ENCODE results near the gene PCDHGC3. TPM values are rescaled to one million over a fixed set of nuclear protein-coding genes. Genes with fewer than 3 reads are reported as not detected.

The PCDHGC3 gene
- total and polyA plus RNA-seq, 2 experiments from 2014 or later = 12.9 to 13.8 TPM

GRCh38 chr5:141527426-141527825, 51.7 kb downstream of the PCDHGC3 start:
- Histone ChIP-seq H3F3A (replicated peaks; ENCODE audit: low read depth) (peaks cover 9% of the 10 kb centered on the region; the same call in 1 of the 2 replicates), H3K4me1 (ENCODE audit: insufficient read depth) (peaks cover 11% of the 10 kb centered on the region), H3K4me3 (no peak overlapping the region), H3K27me3 (ENCODE audit: insufficient read depth) (no peaks in the 10 kb centered on the region), H2AFZ (no peak overlapping the region), H3K36me3 (ENCODE audit: insufficient read depth) (peaks cover 20% of the 10 kb centered on the region), H3K4me2 (no peak overlapping the region), H4K20me1 (replicated peaks; ENCODE audit: insufficient read depth) (no peaks in the 10 kb centered on the region), H3K79me2 (replicated peaks; ENCODE audit: insufficient read depth) (0 out of 2 replicates have a peak, but pooled peaks cover 6% of the 10 kb centered on the region), H3K9me2 (ENCODE audit: insufficient read depth) (no peaks in the 10 kb centered on the region), H3K27ac (ENCODE audit: low read depth) (no peak overlapping the region)
- TF ChIP-seq CTCF (conservative IDR thresholded peaks at IDR 0.05; ENCODE audit: low read depth in 2 of 2) (no peak), NANOG (IDR thresholded peaks at IDR 0.05; ENCODE audit: borderline replicate concordance) (no peak), ZNF114 (CRISPR knock-in tag; IDR thresholded peaks at IDR 0.05) (no peak), EZH2 (IDR thresholded peaks at IDR 0.05; ENCODE audit: low read depth, unreplicated experiment) (no peak), ZNF331 (CRISPR knock-in tag; IDR thresholded peaks at IDR 0.05; ENCODE audit: low read depth) (no peak), REST (IDR thresholded peaks at IDR 0.05; ENCODE audit: unreplicated experiment) (no peak), POLR2AphosphoS5 (IDR thresholded peaks at IDR 0.05; ENCODE audit: low read depth) (no peak), STAT1 (IDR thresholded peaks at IDR 0.05; ENCODE audit: unreplicated experiment) (no peak), JUNB (IDR thresholded peaks at IDR 0.05; ENCODE audit: unreplicated experiment) (no peak), CREB1 (CRISPR knock-in tag; IDR thresholded peaks at IDR 0.05; ENCODE audit: low read depth) (no peak), EZH2phosphoT487 (IDR thresholded peaks at IDR 0.05; ENCODE audit: unreplicated experiment) (no peak), ETS1 (IDR thresholded peaks at IDR 0.05) (no peak)
- TF ChIP-seq, protein P1, sequence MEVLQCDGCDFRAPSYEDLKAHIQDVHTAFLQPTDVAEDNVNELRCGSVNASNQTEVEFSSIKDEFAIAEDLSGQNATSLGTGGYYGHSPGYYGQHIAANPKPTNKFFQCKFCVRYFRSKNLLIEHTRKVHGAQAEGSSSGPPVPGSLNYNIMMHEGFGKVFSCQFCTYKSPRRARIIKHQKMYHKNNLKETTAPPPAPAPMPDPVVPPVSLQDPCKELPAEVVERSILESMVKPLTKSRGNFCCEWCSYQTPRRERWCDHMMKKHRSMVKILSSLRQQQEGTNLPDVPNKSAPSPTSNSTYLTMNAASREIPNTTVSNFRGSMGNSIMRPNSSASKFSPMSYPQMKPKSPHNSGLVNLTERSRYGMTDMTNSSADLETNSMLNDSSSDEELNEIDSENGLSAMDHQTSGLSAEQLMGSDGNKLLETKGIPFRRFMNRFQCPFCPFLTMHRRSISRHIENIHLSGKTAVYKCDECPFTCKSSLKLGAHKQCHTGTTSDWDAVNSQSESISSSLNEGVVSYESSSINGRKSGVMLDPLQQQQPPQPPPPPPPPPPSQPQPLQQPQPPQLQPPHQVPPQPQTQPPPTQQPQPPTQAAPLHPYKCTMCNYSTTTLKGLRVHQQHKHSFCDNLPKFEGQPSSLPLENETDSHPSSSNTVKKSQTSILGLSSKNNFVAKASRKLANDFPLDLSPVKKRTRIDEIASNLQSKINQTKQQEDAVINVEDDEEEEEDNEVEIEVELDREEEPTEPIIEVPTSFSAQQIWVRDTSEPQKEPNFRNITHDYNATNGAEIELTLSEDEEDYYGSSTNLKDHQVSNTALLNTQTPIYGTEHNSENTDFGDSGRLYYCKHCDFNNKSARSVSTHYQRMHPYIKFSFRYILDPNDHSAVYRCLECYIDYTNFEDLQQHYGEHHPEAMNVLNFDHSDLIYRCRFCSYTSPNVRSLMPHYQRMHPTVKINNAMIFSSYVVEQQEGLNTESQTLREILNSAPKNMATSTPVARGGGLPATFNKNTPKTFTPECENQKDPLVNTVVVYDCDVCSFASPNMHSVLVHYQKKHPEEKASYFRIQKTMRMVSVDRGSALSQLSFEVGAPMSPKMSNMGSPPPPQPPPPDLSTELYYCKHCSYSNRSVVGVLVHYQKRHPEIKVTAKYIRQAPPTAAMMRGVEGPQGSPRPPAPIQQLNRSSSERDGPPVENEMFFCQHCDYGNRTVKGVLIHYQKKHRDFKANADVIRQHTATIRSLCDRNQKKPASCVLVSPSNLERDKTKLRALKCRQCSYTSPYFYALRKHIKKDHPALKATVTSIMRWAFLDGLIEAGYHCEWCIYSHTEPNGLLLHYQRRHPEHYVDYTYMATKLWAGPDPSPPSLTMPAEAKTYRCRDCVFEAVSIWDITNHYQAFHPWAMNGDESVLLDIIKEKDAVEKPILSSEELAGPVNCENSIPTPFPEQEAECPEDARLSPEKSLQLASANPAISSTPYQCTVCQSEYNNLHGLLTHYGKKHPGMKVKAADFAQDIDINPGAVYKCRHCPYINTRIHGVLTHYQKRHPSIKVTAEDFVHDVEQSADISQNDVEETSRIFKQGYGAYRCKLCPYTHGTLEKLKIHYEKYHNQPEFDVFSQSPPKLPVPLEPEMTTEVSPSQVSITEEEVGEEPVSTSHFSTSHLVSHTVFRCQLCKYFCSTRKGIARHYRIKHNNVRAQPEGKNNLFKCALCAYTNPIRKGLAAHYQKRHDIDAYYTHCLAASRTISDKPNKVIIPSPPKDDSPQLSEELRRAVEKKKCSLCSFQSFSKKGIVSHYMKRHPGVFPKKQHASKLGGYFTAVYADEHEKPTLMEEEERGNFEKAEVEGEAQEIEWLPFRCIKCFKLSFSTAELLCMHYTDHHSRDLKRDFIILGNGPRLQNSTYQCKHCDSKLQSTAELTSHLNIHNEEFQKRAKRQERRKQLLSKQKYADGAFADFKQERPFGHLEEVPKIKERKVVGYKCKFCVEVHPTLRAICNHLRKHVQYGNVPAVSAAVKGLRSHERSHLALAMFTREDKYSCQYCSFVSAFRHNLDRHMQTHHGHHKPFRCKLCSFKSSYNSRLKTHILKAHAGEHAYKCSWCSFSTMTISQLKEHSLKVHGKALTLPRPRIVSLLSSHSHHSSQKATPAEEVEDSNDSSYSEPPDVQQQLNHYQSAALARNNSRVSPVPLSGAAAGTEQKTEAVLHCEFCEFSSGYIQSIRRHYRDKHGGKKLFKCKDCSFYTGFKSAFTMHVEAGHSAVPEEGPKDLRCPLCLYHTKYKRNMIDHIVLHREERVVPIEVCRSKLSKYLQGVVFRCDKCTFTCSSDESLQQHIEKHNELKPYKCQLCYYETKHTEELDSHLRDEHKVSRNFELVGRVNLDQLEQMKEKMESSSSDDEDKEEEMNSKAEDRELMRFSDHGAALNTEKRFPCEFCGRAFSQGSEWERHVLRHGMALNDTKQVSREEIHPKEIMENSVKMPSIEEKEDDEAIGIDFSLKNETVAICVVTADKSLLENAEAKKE (CRISPR knock-in tag; IDR thresholded peaks at IDR 0.05) = no peak
- Mint-ChIP-seq H3K4me1 (peaks cover 22% of the 10 kb centered on the region), H3K4me3 (no peak overlapping the region), H3K27ac (no peak overlapping the region), H3K36me3 (ENCODE audit: low read depth) (peaks cover 51% of the 10 kb centered on the region), H3K27me3 (ENCODE audit: insufficient read depth, low read depth, poor library complexity) (no peaks in the 10 kb centered on the region), H3K9me3 (no peaks in the 10 kb centered on the region)
- ATAC-seq (no peak), DNase-seq (ENCODE audit: low spot score) (no peak)
